GM19397 (cell line): ENCODE measurements around the gene KCTD1.

ENCODE experiments used
- ATAC-seq: cut with Tn5 transposase; IDR thresholded peaks from one replicate; pipeline ENCODE4 v1.9.1; 2021; ENCODE audit warnings: mild to moderate bottlenecking, moderate library complexity; ENCODE audit not compliant: unreplicated experiment

The KCTD1 gene

GRCh38 chr18:26434887-26435286 is 113.5 kb downstream of the KCTD1 start:
- ATAC-seq = no peak

GRCh38 chr18:26432651-26433424 is 115.5 kb downstream of the KCTD1 start:
- ATAC-seq = no peak

- no peak for ATAC-seq
These were observed 118.7 kb downstream of the KCTD1 start for GRCh38 chr18:26429535-26430226.

GRCh38 chr18:26425148-26425531 is 123.2 kb downstream of the KCTD1 start:
- ATAC-seq = no peak

GRCh38 chr18:26424428-26425147 is 123.8 kb downstream of the KCTD1 start:
- no peak for ATAC-seq

GRCh38 chr18:26422472-26423162 is 125.7 kb downstream of the KCTD1 start:
- ATAC-seq = peak; percentile 42

- ATAC-seq = no peak
These were observed 126.4 kb downstream of the KCTD1 start for GRCh38 chr18:26421931-26422330.

- ATAC-seq = no peak
These were observed 126.8 kb downstream of the KCTD1 start for GRCh38 chr18:26421503-26421902.

- ATAC-seq = no peak
These were observed 128.6 kb downstream of the KCTD1 start for GRCh38 chr18:26419746-26420145.

- ATAC-seq = no peak
These were observed 130.1 kb downstream of the KCTD1 start for GRCh38 chr18:26418225-26418624.

GRCh38 chr18:26417190-26417589 is 131.2 kb downstream of the KCTD1 start:
- ATAC-seq = no peak

- no peak for ATAC-seq
These were observed 131.7 kb downstream of the KCTD1 start for GRCh38 chr18:26416652-26417150.

GRCh38 chr18:26415631-26416030 is 132.7 kb downstream of the KCTD1 start:
- ATAC-seq = no peak

- ATAC-seq = no peak
These were observed 133.4 kb downstream of the KCTD1 start for GRCh38 chr18:26414901-26415440.

- no peak for ATAC-seq
These were observed 139.3 kb downstream of the KCTD1 start for GRCh38 chr18:26409091-26409490.

GRCh38 chr18:26407736-26408601 is 140.4 kb downstream of the KCTD1 start:
- ATAC-seq = no peak

- no peak for ATAC-seq
These were observed 141.4 kb downstream of the KCTD1 start for GRCh38 chr18:26406854-26407517.

GRCh38 chr18:26406324-26406723 is 142.0 kb downstream of the KCTD1 start:
- ATAC-seq = no peak

- peak; percentile 85 for ATAC-seq
These were observed 143.1 kb downstream of the KCTD1 start for GRCh38 chr18:26405190-26405801.
